ENCODE data around the gene COP1. TPM values are rescaled to one million over a fixed set of nuclear protein-coding genes. Genes with fewer than 3 reads are reported as not detected.

Gene COP1
- total and polyA plus RNA-seq, 2 of the 4 experiments (the other 2 are of a cell fraction): 17.8 to 35.0 TPM

GRCh38 chr1:176241385-176242015 lies 34.4 kb upstream of the COP1 start:
- Histone ChIP-seq H3K79me1 (ENCODE audit: low read depth in 1 of 2, low read length in 2 of 2) (no peaks in the 10 kb centered on the region), H2BK15ac (ENCODE audit: low read depth, low read length) (no peak overlapping the region), H2BK120ac (ENCODE audit: low read depth, low read length) (peak overlapping the region; percentile 88), H3K56ac (ENCODE audit: extremely low read depth, insufficient read depth, low read length) (no peak overlapping the region), H2BK20ac (ENCODE audit: low read depth, low read length) (peak overlapping the region; percentile 96), H3K9ac (ENCODE audit: low read depth, low read length) (no peak overlapping the region), H3K9me3 (ENCODE audit: control insufficient read depth, insufficient read depth, low read length) (no peaks in the 10 kb centered on the region), H3K14ac (replicated peaks; ENCODE audit: low read depth, low read length) (no peak overlapping the region), H4K8ac (ENCODE audit: low read depth in 2 of 2, low read length in 2 of 2) (peak overlapping the region in 1 of 2 experiments; percentile 55; a peak in 1 of 4 replicates), H4K5ac (ENCODE audit: low read depth, low read length) (no peak overlapping the region), H3K36me3 (ENCODE audit: control insufficient read depth, insufficient read depth, low read length) (no peaks in the 10 kb centered on the region), H3K27me3 (ENCODE audit: control insufficient read depth, insufficient read depth, low read length) (no peaks in the 10 kb centered on the region), H2BK5ac (ENCODE audit: low read depth, low read length, poor library complexity, severe bottlenecking) (peak overlapping the region; percentile 62), H3K4me3 (ENCODE audit: insufficient read depth, low read depth, low read length) (no peak overlapping the region), H3K23ac (ENCODE audit: low read depth, low read length) (no peak overlapping the region), H3K27ac (ENCODE audit: insufficient read depth, low read length) (no peak overlapping the region), H2AK9ac (replicated peaks; ENCODE audit: low read depth, low read length, poor library complexity) (no peak overlapping the region), H3K9me1 (ENCODE audit: insufficient read depth, low read length) (no peaks in the 10 kb centered on the region), H3K4ac (ENCODE audit: low read depth, low read length) (no peak overlapping the region), H3K4me1 (ENCODE audit: control insufficient read depth, insufficient read depth, low read length) (peaks cover 3% of the 10 kb centered on the region; the same call in 1 of the 2 replicates), H4K91ac (ENCODE audit: insufficient read depth, low read depth, low read length) (peak overlapping the region; percentile 70), H2AK5ac (ENCODE audit: low read depth, low read length) (no peak overlapping the region), H2AFZ (replicated peaks; ENCODE audit: low read length, poor library complexity) (no peak overlapping the region), H3K4me2 (ENCODE audit: low read depth, low read length) (no peak overlapping the region), H4K20me1 (ENCODE audit: insufficient read depth, low read length) (no peaks in the 10 kb centered on the region), H3K18ac (ENCODE audit: low read depth, low read length) (no peak overlapping the region)
- TF ChIP-seq RCOR1 (IDR thresholded peaks at IDR 0.05; ENCODE audit: insufficient replicate concordance, low read length) (no peak), RFX5 (IDR thresholded peaks at IDR 0.05; ENCODE audit: low read depth, low read length) (no peak), RAD21 (IDR thresholded peaks at IDR 0.05; ENCODE audit: low read length) (no peak), CEBPB (IDR thresholded peaks at IDR 0.05; ENCODE audit: low read depth, low read length) (peak; percentile 98), NFE2L2 (IDR thresholded peaks at IDR 0.05; ENCODE audit: low read depth, low read length) (peak; percentile 37; the same call in 1 of the 2 replicates), FOS (IDR thresholded peaks at IDR 0.05; ENCODE audit: low read depth, low read length) (peak; percentile 92), POLR2A (IDR thresholded peaks at IDR 0.05; ENCODE audit: low read depth, low read length) (no peak), MAFK (IDR thresholded peaks at IDR 0.05; ENCODE audit: low read depth, low read length) (no peak), USF2 (IDR thresholded peaks at IDR 0.05; ENCODE audit: low read depth, low read length) (no peak), SMC3 (IDR thresholded peaks at IDR 0.05; ENCODE audit: low read depth, low read length) (no peak), CHD1 (IDR thresholded peaks at IDR 0.05; ENCODE audit: low read depth, low read length) (no peak), ELK1 (IDR thresholded peaks at IDR 0.05; ENCODE audit: borderline replicate concordance, low read depth, low read length) (no peak), MXI1 (IDR thresholded peaks at IDR 0.05; ENCODE audit: borderline replicate concordance, low read depth, low read length) (peak; percentile 62; the same call in 1 of the 2 replicates), CTCF (conservative IDR thresholded peaks at IDR 0.05; ENCODE audit: low read depth, low read length) (no peak), MAZ (IDR thresholded peaks at IDR 0.05; ENCODE audit: borderline replicate concordance, low read depth, low read length) (no peak), BHLHE40 (IDR thresholded peaks at IDR 0.05; ENCODE audit: low read depth, low read length) (peak; percentile 82)
- ChIA-PET CTCF (no interaction called here), POLR2A (ENCODE audit: unreplicated experiment) (no interaction called here)
- DNase-seq (peak; percentile 95), ATAC-seq (ENCODE audit: low read depth) (peak; percentile 95)
- BruUV-seq (replicated peaks): TSS peak; percentile 59
- dilution Hi-C loops (cut with HindIII; ENCODE audit: low sequenced_read_pairs, unreplicated experiment): no loop called here
- in situ Hi-C loops (cut with MboI; ENCODE audit: low sequenced_read_pairs): no loop called here
- intact Hi-C loops (cut with micrococcal nuclease): no loop called here
- no CpG with 5 or more reads among the region's 2 CpGs for WGBS, 2 experiments (ENCODE audit: extremely low coverage in 2 of 2, insufficient read length in 1 of 2)

All from IMR-90 (cell line).